ENCODE data around the gene COL9A3.

COL9A3 gene

DNA sequence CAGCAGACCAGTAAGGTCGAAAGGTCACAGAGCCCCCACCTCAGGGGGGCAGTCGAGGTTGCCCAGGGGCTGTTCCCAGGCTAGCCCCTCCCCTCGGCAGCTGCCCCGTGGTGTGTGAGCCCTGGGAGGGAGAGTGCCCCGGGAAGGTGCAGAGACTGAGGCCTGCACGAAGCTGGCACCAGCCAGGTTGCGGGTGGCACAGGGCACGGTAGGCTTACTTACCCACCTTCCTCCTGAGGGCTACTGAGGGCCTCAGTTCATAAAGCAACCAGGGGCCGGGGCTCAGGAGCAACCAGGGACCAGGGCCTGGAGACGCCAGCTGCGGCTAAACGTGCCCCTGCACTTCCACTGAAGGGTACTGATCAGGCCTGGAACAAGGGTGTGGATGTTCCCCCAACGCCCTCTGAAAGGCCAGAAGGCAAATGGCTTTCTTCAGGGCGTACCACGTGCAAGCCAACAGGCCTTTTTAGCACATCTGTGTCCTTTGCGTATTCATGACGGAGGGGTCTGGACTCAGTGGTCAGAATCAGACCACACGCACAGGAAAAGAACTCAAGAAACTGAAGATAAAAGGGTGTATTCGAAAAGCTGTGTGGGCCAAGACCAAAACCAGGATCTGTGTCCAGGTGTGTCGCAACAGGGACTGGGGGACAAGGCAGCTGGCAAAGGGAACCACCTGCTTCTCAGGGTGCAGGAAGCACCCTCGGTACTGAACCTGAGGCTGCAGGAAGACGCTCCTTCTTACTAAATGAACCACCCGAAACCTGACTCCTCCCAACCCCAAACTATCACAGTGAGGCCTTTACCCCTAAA is 69.3 kb downstream of the COL9A3 start:
- no peak for DNase-seq

DNA sequence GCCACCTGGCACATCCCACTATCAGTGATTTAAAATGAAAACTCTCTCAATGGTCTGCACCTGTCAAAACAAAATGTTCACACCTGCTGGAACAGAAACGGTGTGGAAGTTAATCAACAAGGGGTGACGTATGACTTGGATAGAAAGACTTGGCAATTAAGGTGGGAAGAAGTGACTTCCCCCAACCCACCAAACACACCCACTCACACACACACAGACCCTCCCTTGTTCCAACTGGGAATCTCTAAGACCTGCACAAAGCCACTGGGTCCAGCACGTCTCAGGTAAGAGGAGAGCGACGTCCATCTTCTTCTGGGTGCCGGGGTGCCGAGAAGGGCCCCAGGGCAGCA is 69.8 kb downstream of the COL9A3 start:
- peak; percentile 51 for DNase-seq

DNA sequence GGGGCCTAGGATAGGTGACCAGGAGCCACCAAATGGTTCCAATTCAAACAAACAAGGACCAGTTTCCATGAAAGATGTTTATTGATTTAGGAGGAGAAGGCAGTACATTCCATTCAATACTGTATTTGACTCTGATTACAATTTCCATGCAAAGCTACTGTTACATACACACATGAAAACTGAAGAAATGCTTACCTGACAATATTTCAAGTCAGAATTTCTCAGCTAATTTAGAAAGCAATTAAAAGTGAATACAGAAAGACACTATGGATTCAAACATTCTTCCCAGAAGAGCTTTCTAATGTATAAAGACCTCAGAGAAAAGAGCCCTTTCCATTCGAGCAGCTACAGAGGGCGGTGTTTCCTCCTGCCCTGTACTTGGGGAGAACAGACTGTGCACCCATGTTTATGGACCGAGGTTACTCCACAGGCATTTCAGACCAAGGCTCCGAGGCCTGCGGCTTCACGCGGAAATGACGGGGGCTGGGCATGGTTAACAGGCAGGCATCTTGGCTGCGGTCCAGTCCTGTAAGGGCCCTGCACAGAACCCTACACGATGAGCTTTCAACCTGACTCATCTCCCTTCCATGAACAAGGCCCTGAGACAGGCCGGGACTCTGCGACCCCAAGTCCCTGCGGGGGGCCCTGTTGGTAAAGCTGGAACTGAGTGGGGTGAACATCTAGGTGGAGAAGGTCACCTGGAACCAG is 70.5 kb downstream of the COL9A3 start:
- DNase-seq, result peak; percentile 12

DNA sequence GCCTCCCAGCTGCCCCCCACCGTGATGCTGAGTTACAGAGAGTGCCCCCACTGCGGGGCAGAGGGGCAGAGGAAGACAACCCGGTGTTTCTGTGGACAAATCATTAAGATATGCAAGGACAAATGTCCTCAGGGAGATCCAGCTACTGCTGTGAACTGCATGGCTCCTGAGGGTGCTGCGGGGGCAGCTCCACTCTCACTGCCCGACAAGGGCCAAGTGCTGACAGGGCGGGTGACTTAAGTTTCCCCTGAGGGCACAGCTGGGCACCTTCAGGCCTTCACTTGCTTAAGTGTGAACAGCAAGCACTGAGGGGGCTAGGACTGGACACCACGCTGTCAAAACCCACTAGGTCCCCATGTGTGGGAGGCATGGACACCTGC is 71.0 kb downstream of the COL9A3 start:
- DNase-seq, result no peak

DNA sequence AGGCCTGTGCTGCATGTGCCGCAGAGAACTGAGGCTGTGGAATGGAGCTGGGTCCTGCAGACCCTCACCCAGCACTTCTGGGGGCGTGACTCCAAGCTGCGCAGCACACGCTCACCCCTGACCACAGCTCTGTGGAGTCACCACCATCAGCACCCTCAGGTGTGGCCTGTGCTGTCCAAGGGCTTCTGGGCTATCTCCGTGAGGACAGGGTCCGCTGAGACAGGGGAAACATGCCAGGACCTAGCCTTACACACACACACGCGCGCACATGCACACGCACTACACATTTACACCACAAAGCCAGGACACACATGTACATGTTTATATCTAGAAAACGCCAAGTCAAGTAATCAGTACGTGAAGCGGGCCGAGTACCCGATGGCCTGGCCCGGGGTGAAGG is 71.6 kb downstream of the COL9A3 start:
- DNase-seq, result no peak

DNA sequence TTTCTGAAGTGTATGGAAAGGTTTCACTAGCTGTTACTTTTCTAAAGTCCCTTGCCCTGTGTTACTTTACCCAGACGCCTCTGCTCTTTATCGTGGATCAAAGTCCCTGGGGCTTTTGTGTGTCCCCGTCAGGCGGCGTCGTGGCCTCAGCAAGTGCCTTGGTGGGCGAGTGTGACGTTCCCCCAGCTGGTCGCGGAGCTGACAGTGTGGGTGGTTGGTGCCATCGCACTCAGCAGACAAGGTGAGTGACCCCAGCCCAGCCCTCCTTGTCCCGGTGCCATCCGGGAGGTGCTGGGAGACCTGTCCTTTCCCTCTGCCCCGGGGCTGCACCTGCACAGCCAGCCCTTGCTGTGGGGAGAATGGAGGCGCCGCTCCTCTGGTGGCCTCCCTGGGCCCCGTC is 72.1 kb downstream of the COL9A3 start:
- no peak for DNase-seq

DNA sequence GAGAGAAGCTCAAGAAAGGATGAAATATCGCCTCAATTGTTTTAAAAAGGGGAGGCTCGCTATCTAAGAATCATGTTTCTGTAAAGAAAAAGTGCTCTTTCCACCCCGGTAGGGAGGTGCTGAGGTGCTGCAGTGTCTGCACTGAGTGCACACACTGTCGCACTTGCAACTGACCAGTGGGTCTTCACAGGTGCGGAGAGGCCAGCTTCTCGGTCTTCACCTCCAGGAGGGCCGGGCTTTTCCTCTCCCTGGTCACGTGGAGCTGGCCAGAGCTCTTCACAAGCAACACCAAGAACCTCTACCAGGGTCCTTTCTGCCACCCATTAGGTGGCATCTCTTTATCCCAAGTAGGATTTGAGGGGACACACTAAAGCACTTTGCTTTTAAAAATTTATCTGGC is 72.6 kb downstream of the COL9A3 start:
- no peak for DNase-seq

DNA sequence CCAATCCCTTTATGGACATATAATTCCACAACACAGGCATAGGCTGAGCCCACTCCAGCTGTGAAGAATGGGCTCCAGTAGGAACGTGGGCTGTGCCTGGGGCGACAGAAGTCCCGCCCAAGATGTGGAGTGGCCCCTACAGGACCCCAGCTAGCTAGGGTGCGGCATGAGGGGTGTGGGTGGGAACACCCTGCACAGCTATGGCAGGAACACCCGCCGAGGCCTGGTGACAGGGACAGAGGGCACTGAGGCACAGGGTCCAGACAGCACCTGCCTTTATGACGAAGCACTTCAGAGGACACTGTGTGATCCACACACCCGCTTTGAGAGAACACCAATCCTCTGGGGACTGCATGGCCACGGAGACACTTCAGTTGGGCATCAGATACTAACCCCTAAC is 73.0 kb downstream of the COL9A3 start:
- no peak for DNase-seq

DNA sequence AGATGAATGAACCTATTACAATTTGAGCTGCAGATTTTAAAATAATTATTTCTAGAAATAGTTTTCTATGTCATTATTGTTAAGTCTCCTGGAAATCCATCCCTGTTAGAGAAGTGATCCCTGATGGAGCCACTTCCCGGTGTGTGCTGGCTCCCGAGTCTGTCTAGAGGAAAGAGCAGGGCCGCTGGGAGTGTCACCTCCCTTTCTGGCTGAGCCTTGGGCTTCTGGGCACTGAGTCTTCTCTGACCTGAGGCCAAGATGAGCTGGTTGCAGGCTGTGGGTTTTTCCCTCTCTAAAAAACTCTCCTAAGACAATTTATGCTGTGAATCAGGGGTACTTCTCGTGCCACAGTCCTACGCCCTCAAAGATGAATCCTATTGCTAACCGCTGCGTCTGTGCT is 73.6 kb downstream of the COL9A3 start:
- DNase-seq, result no peak
